ENCODE measurements around the gene SAMD9L.

- TF ChIP-seq CTCF (IDR thresholded peaks at IDR 0.05), result no peak
- no peak for TF ChIP-seq POLR2A (IDR thresholded peaks at IDR 0.05)
Observed at GRCh38 chr7:93196336-93196735, 48.2 kb upstream of the SAMD9L start.
